A673 (cell line): ENCODE measurements around the gene SSBP3. TPM values are rescaled to one million over a fixed set of nuclear protein-coding genes. Genes with fewer than 3 reads are reported as not detected.

Experiments
- BruUV-seq: library from RNA; stranded (reverse); fragments of 400-500 nt; replicated peaks from 2 replicates; lab custom pipeline; 2021; lab: Mats Ljungman, UMichigan
- CTCF ChIA-PET: fragments of 300-600 bp; sonication (Branson Sonifier 250); formaldehyde crosslinking; loops from one replicate; lab custom pipeline; 2022; ENCODE audit warnings: antibody characterized with exemption; lab: Charles Lee
- POLR2A ChIA-PET: fragments of 300-600 bp; sonication (Branson Sonifier 250); formaldehyde crosslinking; loops from one replicate; lab custom pipeline; 2022; ENCODE audit warnings: antibody characterized with exemption; ENCODE audit not compliant: low non-redundant PET; lab: Charles Lee
- DNase-seq: peaks from one replicate; pipeline ENCODE4 v3.0.0-alpha.2; 2015; ENCODE audit warnings: low spot score
- H3K27ac ChIP-seq: fragments of 200-600 bp; sonication (generic); 2 replicates; pipeline ENCODE4 v1.5.1; 2016; ENCODE audit warnings: mixed run types, low read depth, mild to moderate bottlenecking, mixed read lengths, antibody characterized with exemption, low read length; ENCODE audit not compliant: poor library complexity, severe bottlenecking
- H3K27me3 ChIP-seq: fragments of 200-600 bp; sonication (generic); replicated peaks from 2 replicates; pipeline ENCODE4 v1.6.1; 2017; ENCODE audit warnings: mixed run types, low read depth, mild to moderate bottlenecking, mixed read lengths, antibody characterized with exemption, low read length; ENCODE audit not compliant: insufficient read depth, poor library complexity
- H3K36me3 ChIP-seq: fragments of 200-600 bp; sonication (generic); 2 replicates; pipeline ENCODE4 v1.6.1; 2016; ENCODE audit warnings: mixed run types, mild to moderate bottlenecking, mixed read lengths, antibody characterized with exemption, low read length; ENCODE audit not compliant: insufficient read depth, poor library complexity, severe bottlenecking
- H3K4me1 ChIP-seq: fragments of 200-600 bp; sonication (generic); 2 replicates; pipeline ENCODE4 v1.6.1; 2017; ENCODE audit warnings: mixed run types, mild to moderate bottlenecking, mixed read lengths, antibody characterized with exemption, low read length; ENCODE audit not compliant: insufficient read depth, poor library complexity, severe bottlenecking
- H3K4me3 ChIP-seq: fragments of 200-600 bp; sonication (generic); 2 replicates; pipeline ENCODE4 v1.5.1; 2016; ENCODE audit warnings: low read depth, mixed run types, mild to moderate bottlenecking, mixed read lengths, low read length; ENCODE audit not compliant: poor library complexity, severe bottlenecking
- H3K9me3 ChIP-seq: fragments of 200-600 bp; sonication (generic); 2 replicates; pipeline ENCODE4 v1.6.1; 2016; ENCODE audit warnings: mixed run types, low read depth, mild to moderate bottlenecking, mixed read lengths, antibody characterized with exemption, low read length; ENCODE audit not compliant: poor library complexity, severe bottlenecking
- EZH2 ChIP-seq: fragments of 200-600 bp; sonication (generic); IDR thresholded peaks from 2 replicates; pipeline ENCODE4 v1.6.1; 2017; ENCODE audit warnings: borderline replicate concordance, low read depth, mild to moderate bottlenecking, mixed read lengths, antibody characterized with exemption, low read length; ENCODE audit not compliant: poor library complexity, severe bottlenecking
- intact Hi-C: fragments of 100-400 bp; cut with micrococcal nuclease; formaldehyde crosslinking; loops from one replicate; pipeline ENCODE4 v1.10.0; 2022; ENCODE audit not compliant: unreplicated experiment
- total RNA-seq: library from RNA; stranded (reverse); gene quantifications from 2 replicates; pipeline ENCODE4 v1.2.3, GENCODE V29; 2021
- TF ChIP-seq, protein P1 (sequence below): fragments of 300-800, 200-600 bp; sonication (generic); conservative IDR thresholded peaks from 2 replicates; pipeline ENCODE4 v1.5.1; 2017; ENCODE audit warnings: low read depth, mild to moderate bottlenecking, antibody characterized with exemption, low read length, moderate library complexity, mixed read lengths

SSBP3 gene
- total RNA-seq, 1 experiment from 2014 or later: 43.0 TPM

- Histone ChIP-seq H3K27ac (no peak overlapping the region), H3K27me3 (no peaks in the 10 kb centered on the region), H3K4me1 (no peaks in the 10 kb centered on the region), H3K9me3 (no peaks in the 10 kb centered on the region), H3K4me3 (no peak overlapping the region), H3K36me3 (no peaks in the 10 kb centered on the region)
- ChIA-PET CTCF (interaction anchor here (0.6 kb wide), 1 partner anchor 12 kb away, joined by 5 read pairs; no protein-coding TSS in a partner anchor), POLR2A (no interaction called here)
- no TSS peak for BruUV-seq
- no peak for DNase-seq
- TF ChIP-seq, protein P1, sequence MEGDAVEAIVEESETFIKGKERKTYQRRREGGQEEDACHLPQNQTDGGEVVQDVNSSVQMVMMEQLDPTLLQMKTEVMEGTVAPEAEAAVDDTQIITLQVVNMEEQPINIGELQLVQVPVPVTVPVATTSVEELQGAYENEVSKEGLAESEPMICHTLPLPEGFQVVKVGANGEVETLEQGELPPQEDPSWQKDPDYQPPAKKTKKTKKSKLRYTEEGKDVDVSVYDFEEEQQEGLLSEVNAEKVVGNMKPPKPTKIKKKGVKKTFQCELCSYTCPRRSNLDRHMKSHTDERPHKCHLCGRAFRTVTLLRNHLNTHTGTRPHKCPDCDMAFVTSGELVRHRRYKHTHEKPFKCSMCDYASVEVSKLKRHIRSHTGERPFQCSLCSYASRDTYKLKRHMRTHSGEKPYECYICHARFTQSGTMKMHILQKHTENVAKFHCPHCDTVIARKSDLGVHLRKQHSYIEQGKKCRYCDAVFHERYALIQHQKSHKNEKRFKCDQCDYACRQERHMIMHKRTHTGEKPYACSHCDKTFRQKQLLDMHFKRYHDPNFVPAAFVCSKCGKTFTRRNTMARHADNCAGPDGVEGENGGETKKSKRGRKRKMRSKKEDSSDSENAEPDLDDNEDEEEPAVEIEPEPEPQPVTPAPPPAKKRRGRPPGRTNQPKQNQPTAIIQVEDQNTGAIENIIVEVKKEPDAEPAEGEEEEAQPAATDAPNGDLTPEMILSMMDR: no peak
- TF ChIP-seq EZH2: no peak
- intact Hi-C loops: no loop called here
These were observed 30.9 kb downstream of the SSBP3 start for GRCh38 chr1:54375298-54375697.

- Histone ChIP-seq H3K4me1 (no peaks in the 10 kb centered on the region), H3K36me3 (no peaks in the 10 kb centered on the region), H3K27me3 (no peaks in the 10 kb centered on the region), H3K4me3 (no peak overlapping the region), H3K9me3 (no peaks in the 10 kb centered on the region), H3K27ac (no peak overlapping the region)
- BruUV-seq: no TSS peak
- ChIA-PET CTCF (interaction anchor here (0.6 kb wide), 1 partner anchor 12 kb away, joined by 5 read pairs; no protein-coding TSS in a partner anchor), POLR2A (no interaction called here)
- TF ChIP-seq EZH2: no peak
- TF ChIP-seq, protein P1: no peak
- no peak for DNase-seq
- intact Hi-C loops: no loop called here
These were observed 31.4 kb downstream of the SSBP3 start for GRCh38 chr1:54374766-54375165.

- Histone ChIP-seq H3K4me1 (no peaks in the 10 kb centered on the region), H3K36me3 (no peaks in the 10 kb centered on the region), H3K27me3 (no peaks in the 10 kb centered on the region), H3K27ac (no peak overlapping the region), H3K4me3 (no peak overlapping the region), H3K9me3 (no peaks in the 10 kb centered on the region)
- no TSS peak for BruUV-seq
- ChIA-PET POLR2A (no interaction called here), CTCF (no interaction called here)
- no peak for DNase-seq
- TF ChIP-seq EZH2: no peak
- TF ChIP-seq, protein P1: no peak
- intact Hi-C loops: no loop called here
These were observed 33.2 kb downstream of the SSBP3 start for GRCh38 chr1:54372978-54373377.
